Articular chondrocyte of knee joint (primary cell): ENCODE data around the gene ZNF274. TPM values are rescaled to one million over a fixed set of nuclear protein-coding genes. Genes with fewer than 3 reads are reported as not detected.

Source experiments
- total RNA-seq: library from RNA; depleted of rRNA; stranded (reverse); fragments of >200 nt; gene quantifications from 2 replicates; pipeline ENCODE4 v1.2.3, GENCODE V29; 2012

ZNF274 gene
- total RNA-seq = 9.5 and 14.5 TPM in 2 replicates

GRCh38 chr19:58182989-58183816 lies at the start of gene ZNF274:
Gene ZNF274 (plus strand): TSS chr19:58183061. CDS start chr19:58183966, 905 bp downstream.

GRCh38 chr19:58150328-58150921 lies 32.4 kb upstream of the ZNF274 start, which contains the start of gene ZNF329:
Gene ZNF329 (minus strand): TSS chr19:58150789. CDS start chr19:58129503, 21,286 bp downstream.

GRCh38 chr19:58228585-58229254 lies 45.9 kb downstream of the ZNF274 start, which contains the start of gene ZNF544:
Gene ZNF544 (plus strand): TSS chr19:58228914. CDS start chr19:58244024, 15,110 bp downstream.

Other genes starting within 250 kb of the ZNF274 start
- 6.8 and 7.3 TPM in 2 replicates for gene ZNF418, start 247.7 kb upstream of the ZNF274 start, total RNA-seq
- gene ZNF256, start 235.4 kb upstream of the ZNF274 start, total RNA-seq = 5.5 and 7.4 TPM in 2 replicates
- gene C19orf18, start 208.5 kb upstream of the ZNF274 start, total RNA-seq = 0.65 TPM in 1 of 2 replicates, not detected in the other
- gene ZNF606, start 180.2 kb upstream of the ZNF274 start, total RNA-seq = 19.3 and 22.1 TPM in 2 replicates
- gene ZSCAN1, start 149.0 kb upstream of the ZNF274 start, total RNA-seq = 0.11 TPM in 1 of 2 replicates, not detected in the other
- 5.2 and 8.9 TPM in 2 replicates for gene ZNF135, start 123.8 kb upstream of the ZNF274 start, total RNA-seq
- gene ZSCAN18, start 84.8 kb upstream of the ZNF274 start, total RNA-seq = 34.4 and 40.2 TPM in 2 replicates
- gene ZNF329, start 32.3 kb upstream of the ZNF274 start, total RNA-seq = 11.4 and 16.0 TPM in 2 replicates
- 25.7 and 41.0 TPM in 2 replicates for gene ZNF544, start 45.9 kb downstream of the ZNF274 start, total RNA-seq
- gene ZNF8, start 95.9 kb downstream of the ZNF274 start, total RNA-seq = 6.0 and 6.5 TPM in 2 replicates
- 25.9 and 36.6 TPM in 2 replicates for gene ERVK3-1, start 122.3 kb downstream of the ZNF274 start, total RNA-seq
- gene ZSCAN22, start 143.9 kb downstream of the ZNF274 start, total RNA-seq = 2.5 and 3.2 TPM in 2 replicates
- 0.65 and 1.5 TPM in 2 replicates for gene A1BG, start 170.4 kb downstream of the ZNF274 start, total RNA-seq
- 0.78 and 1.5 TPM in 2 replicates for gene ZNF497, start 179.7 kb downstream of the ZNF274 start, total RNA-seq
- gene ZNF837, start 198.0 kb downstream of the ZNF274 start, total RNA-seq = 2.2 and 2.7 TPM in 2 replicates
- gene RPS5, start 204.2 kb downstream of the ZNF274 start, total RNA-seq = 995 and 1,127 TPM in 2 replicates
- gene RNF225, start 212.6 kb downstream of the ZNF274 start, total RNA-seq = 0.13 TPM in 1 of 2 replicates, not detected in the other
- 13.2 TPM in 2 replicates for gene ZNF584, start 225.6 kb downstream of the ZNF274 start, total RNA-seq